Mesendoderm (in vitro differentiated cells): ENCODE measurements around the gene NEIL1.

Experiments
- DNase-seq: peaks from one replicate; pipeline ENCODE4 v3.0.0; 2013
- H2AK5ac ChIP-seq: 2 replicates; pipeline ENCODE4 v1.6.1; 2013; ENCODE audit warnings: low read length, inconsistent platforms
- H2BK120ac ChIP-seq: 2 replicates; pipeline ENCODE4 v1.6.1; 2013; ENCODE audit warnings: low read depth, mild to moderate bottlenecking, low read length, moderate library complexity, mixed read lengths
- H2BK15ac ChIP-seq: replicated peaks from 2 replicates; pipeline ENCODE4 v1.6.1; 2013; ENCODE audit warnings: low read depth, mild to moderate bottlenecking, moderate library complexity
- H2BK5ac ChIP-seq: 2 replicates; pipeline ENCODE4 v1.6.1; 2013; ENCODE audit warnings: low read length, inconsistent platforms
- H3K18ac ChIP-seq: 2 replicates; pipeline ENCODE4 v1.6.1; 2013; ENCODE audit warnings: mild to moderate bottlenecking, low read length, mixed read lengths
- H3K23ac ChIP-seq: one replicate; pipeline ENCODE4 v1.6.1; 2013; ENCODE audit warnings: low read length
- H3K27ac ChIP-seq: 2 replicates; pipeline ENCODE4 v1.5.1; 2013; ENCODE audit warnings: low read depth, mild to moderate bottlenecking, inconsistent platforms, low read length, moderate library complexity
- H3K27me3 ChIP-seq: 2 replicates; pipeline ENCODE4 v1.6.1; 2013; ENCODE audit warnings: low read length, control low read depth, mild to moderate bottlenecking, inconsistent platforms; ENCODE audit not compliant: insufficient read depth, poor library complexity
- H3K36me3 ChIP-seq: 2 replicates; pipeline ENCODE4 v1.6.1; 2013; ENCODE audit warnings: low read length, inconsistent platforms; ENCODE audit not compliant: control insufficient read depth, insufficient read depth
- H3K4ac ChIP-seq: one replicate; pipeline ENCODE4 v1.6.1; 2013; ENCODE audit warnings: low read depth, mild to moderate bottlenecking, low read length, moderate library complexity
- H3K4me1 ChIP-seq: 2 replicates; pipeline ENCODE4 v1.6.1; 2013; ENCODE audit warnings: low read depth, low read length, inconsistent platforms; ENCODE audit not compliant: control insufficient read depth
- H3K4me2 ChIP-seq: 2 replicates; pipeline ENCODE4 v1.6.1; 2013; ENCODE audit warnings: low read length
- H3K4me3 ChIP-seq: 2 replicates; pipeline ENCODE4 v1.5.1; 2013; ENCODE audit warnings: mild to moderate bottlenecking, low read length
- H3K56ac ChIP-seq: one replicate; pipeline ENCODE4 v1.6.1; 2013; ENCODE audit warnings: low read length
- H3K79me1 ChIP-seq: 2 replicates; pipeline ENCODE4 v1.6.1; 2013; ENCODE audit warnings: low read length, inconsistent platforms
- H3K79me2 ChIP-seq: 2 replicates; pipeline ENCODE4 v1.6.1; 2013; ENCODE audit warnings: mild to moderate bottlenecking, low read length; ENCODE audit not compliant: control insufficient read depth, insufficient read depth
- H3K9ac ChIP-seq: 2 replicates; pipeline ENCODE4 v1.6.1; 2013; ENCODE audit warnings: low read length, inconsistent platforms
- H4K5ac ChIP-seq: one replicate; pipeline ENCODE4 v1.6.1; 2013; ENCODE audit warnings: low read length
- H4K8ac ChIP-seq: one replicate; pipeline ENCODE4 v1.6.1; 2013; ENCODE audit warnings: low read depth, mild to moderate bottlenecking, control low read depth, low read length, moderate library complexity
- WGBS: extraction: QIAGEN DNeasy Blood & Tissue Kit; methylation state at CpG from one replicate; pipeline ENCODE4 v1.1.7; 2013; ENCODE audit warnings: low lambda C conversion rate, missing lambda C conversion rate; ENCODE audit not compliant: insufficient coverage; ENCODE audit errors: extremely low coverage; 5-methylcytosine and 5-hydroxymethylcytosine counted together

The NEIL1 gene

GRCh38 chr15:75362642-75363249 lies 15.9 kb downstream of the NEIL1 start:
- DNase-seq = peak; percentile 48
- Histone ChIP-seq H4K8ac (no peak overlapping the region), H3K56ac (no peak overlapping the region), H3K4me1 (peaks cover 3% of the 10 kb centered on the region), H3K4me2 (no peak overlapping the region), H2BK15ac (no peak overlapping the region), H3K79me2 (no peaks in the 10 kb centered on the region), H3K4me3 (no peak overlapping the region), H2BK5ac (no peak overlapping the region), H3K36me3 (peaks cover 4% of the 10 kb centered on the region), H2BK120ac (no peak overlapping the region), H3K4ac (no peak overlapping the region), H3K9ac (no peak overlapping the region), H3K18ac (no peak overlapping the region), H2AK5ac (no peak overlapping the region), H3K27ac (no peak overlapping the region), H3K27me3 (no peaks in the 10 kb centered on the region), H4K5ac (no peak overlapping the region), H3K23ac (no peak overlapping the region), H3K79me1 (peaks cover 3% of the 10 kb centered on the region)
- WGBS = no CpG with 5 or more reads among the region's 7 CpGs

GRCh38 chr15:75363786-75364185 lies 16.9 kb downstream of the NEIL1 start:
- Histone ChIP-seq H2BK5ac (no peak overlapping the region), H4K5ac (no peak overlapping the region), H3K4me3 (no peak overlapping the region), H3K23ac (no peak overlapping the region), H2AK5ac (no peak overlapping the region), H3K18ac (no peak overlapping the region), H3K4ac (no peak overlapping the region), H4K8ac (no peak overlapping the region), H3K27ac (no peak overlapping the region), H3K4me1 (peaks cover 3% of the 10 kb centered on the region), H2BK120ac (no peak overlapping the region), H3K79me2 (no peaks in the 10 kb centered on the region), H3K27me3 (no peaks in the 10 kb centered on the region), H3K9ac (no peak overlapping the region), H3K79me1 (peaks cover 3% of the 10 kb centered on the region), H3K36me3 (peaks cover 4% of the 10 kb centered on the region), H3K56ac (no peak overlapping the region), H2BK15ac (no peak overlapping the region), H3K4me2 (no peak overlapping the region)
- no peak for DNase-seq
- WGBS = no CpG with 5 or more reads among the region's 9 CpGs

- H3K23ac ChIP-seq = no peak overlapping the region
- H2BK5ac ChIP-seq = no peak overlapping the region
- H3K4ac ChIP-seq = no peak overlapping the region
- H2BK120ac ChIP-seq = no peak overlapping the region
- peaks cover 3% of the 10 kb centered on the region for H3K4me1 ChIP-seq
- peaks cover 3% of the 10 kb centered on the region for H3K79me1 ChIP-seq
- no peak overlapping the region for H3K9ac ChIP-seq
- H3K4me3 ChIP-seq = no peak overlapping the region
- no peak overlapping the region for H4K8ac ChIP-seq
- H2BK15ac ChIP-seq = no peak overlapping the region
- H3K56ac ChIP-seq = no peak overlapping the region
- H4K5ac ChIP-seq = no peak overlapping the region
- H3K36me3 ChIP-seq = peaks cover 4% of the 10 kb centered on the region
- no peak overlapping the region for H3K4me2 ChIP-seq
- no peak overlapping the region for H2AK5ac ChIP-seq
- no peak for DNase-seq
- no peaks in the 10 kb centered on the region for H3K27me3 ChIP-seq
- no peaks in the 10 kb centered on the region for H3K79me2 ChIP-seq
- no CpG with 5 or more reads among the region's 6 CpGs for WGBS
- no peak overlapping the region for H3K18ac ChIP-seq
- no peak overlapping the region for H3K27ac ChIP-seq
Measured at GRCh38 chr15:75364881-75365280, 18.0 kb downstream of the NEIL1 start.

GRCh38 chr15:75366163-75366562 lies 19.3 kb downstream of the NEIL1 start:
- Histone ChIP-seq H2BK120ac (no peak overlapping the region), H3K27me3 (no peaks in the 10 kb centered on the region), H3K4me2 (no peak overlapping the region), H4K8ac (no peak overlapping the region), H3K79me1 (peaks cover 4% of the 10 kb centered on the region), H3K79me2 (no peaks in the 10 kb centered on the region), H3K9ac (no peak overlapping the region), H3K4ac (no peak overlapping the region), H3K18ac (no peak overlapping the region), H3K36me3 (peaks cover 4% of the 10 kb centered on the region), H3K56ac (no peak overlapping the region), H3K4me1 (peaks cover 3% of the 10 kb centered on the region), H3K23ac (no peak overlapping the region), H4K5ac (no peak overlapping the region), H3K27ac (no peak overlapping the region), H2AK5ac (no peak overlapping the region), H3K4me3 (no peak overlapping the region), H2BK15ac (no peak overlapping the region), H2BK5ac (no peak overlapping the region)
- no CpG with 5 or more reads among the region's 3 CpGs for WGBS
- DNase-seq = no peak

GRCh38 chr15:75367006-75367405 lies 20.2 kb downstream of the NEIL1 start:
- Histone ChIP-seq H3K4me3 (no peak overlapping the region), H3K9ac (peak overlapping the region; percentile 48), H3K36me3 (peaks cover 2% of the 10 kb centered on the region), H3K27me3 (no peaks in the 10 kb centered on the region), H3K27ac (no peak overlapping the region), H2BK15ac (no peak overlapping the region), H4K5ac (no peak overlapping the region), H3K18ac (no peak overlapping the region), H3K79me2 (no peaks in the 10 kb centered on the region), H4K8ac (no peak overlapping the region), H2BK5ac (no peak overlapping the region), H3K4ac (peak overlapping the region; percentile 10), H3K23ac (no peak overlapping the region), H2AK5ac (no peak overlapping the region), H3K79me1 (peaks cover 5% of the 10 kb centered on the region), H3K4me1 (peaks cover 3% of the 10 kb centered on the region), H2BK120ac (no peak overlapping the region), H3K4me2 (no peak overlapping the region), H3K56ac (no peak overlapping the region)
- DNase-seq = no peak

GRCh38 chr15:75367406-75367912 lies 20.6 kb downstream of the NEIL1 start:
- peak overlapping the region; percentile 10 for H3K4ac ChIP-seq
- DNase-seq = no peak
- peak overlapping the region; percentile 12 for H3K56ac ChIP-seq
- H3K27ac ChIP-seq = no peak overlapping the region
- peaks cover 2% of the 10 kb centered on the region for H3K36me3 ChIP-seq
- no peak overlapping the region for H4K8ac ChIP-seq
- no peak overlapping the region for H3K18ac ChIP-seq
- no peak overlapping the region for H4K5ac ChIP-seq
- H3K4me2 ChIP-seq = peak overlapping the region; percentile 5
- H3K4me1 ChIP-seq = peaks cover 3% of the 10 kb centered on the region
- H2BK5ac ChIP-seq = no peak overlapping the region
- no peak overlapping the region for H3K23ac ChIP-seq
- WGBS = no CpG with 5 or more reads among the region's 7 CpGs
- no peak overlapping the region for H3K4me3 ChIP-seq
- no peak overlapping the region for H2AK5ac ChIP-seq
- no peak overlapping the region for H2BK120ac ChIP-seq
- H2BK15ac ChIP-seq = no peak overlapping the region
- no peaks in the 10 kb centered on the region for H3K79me2 ChIP-seq
- peak overlapping the region; percentile 48 for H3K9ac ChIP-seq
- no peaks in the 10 kb centered on the region for H3K27me3 ChIP-seq
- peaks cover 5% of the 10 kb centered on the region for H3K79me1 ChIP-seq
